ENCODE measurements around the gene TIGD4. TPM values are rescaled to one million over a fixed set of nuclear protein-coding genes. Genes with fewer than 3 reads are reported as not detected.

Gene TIGD4
- total RNA-seq (0.36 and 0.59 TPM in 2 replicates), polyA plus RNA-seq (0.04 and 0.06 TPM in 2 replicates), polyA minus RNA-seq (0.21 and 0.26 TPM in 2 replicates)
- 0.33 TPM for total RNA-seq (2013)

DNA sequence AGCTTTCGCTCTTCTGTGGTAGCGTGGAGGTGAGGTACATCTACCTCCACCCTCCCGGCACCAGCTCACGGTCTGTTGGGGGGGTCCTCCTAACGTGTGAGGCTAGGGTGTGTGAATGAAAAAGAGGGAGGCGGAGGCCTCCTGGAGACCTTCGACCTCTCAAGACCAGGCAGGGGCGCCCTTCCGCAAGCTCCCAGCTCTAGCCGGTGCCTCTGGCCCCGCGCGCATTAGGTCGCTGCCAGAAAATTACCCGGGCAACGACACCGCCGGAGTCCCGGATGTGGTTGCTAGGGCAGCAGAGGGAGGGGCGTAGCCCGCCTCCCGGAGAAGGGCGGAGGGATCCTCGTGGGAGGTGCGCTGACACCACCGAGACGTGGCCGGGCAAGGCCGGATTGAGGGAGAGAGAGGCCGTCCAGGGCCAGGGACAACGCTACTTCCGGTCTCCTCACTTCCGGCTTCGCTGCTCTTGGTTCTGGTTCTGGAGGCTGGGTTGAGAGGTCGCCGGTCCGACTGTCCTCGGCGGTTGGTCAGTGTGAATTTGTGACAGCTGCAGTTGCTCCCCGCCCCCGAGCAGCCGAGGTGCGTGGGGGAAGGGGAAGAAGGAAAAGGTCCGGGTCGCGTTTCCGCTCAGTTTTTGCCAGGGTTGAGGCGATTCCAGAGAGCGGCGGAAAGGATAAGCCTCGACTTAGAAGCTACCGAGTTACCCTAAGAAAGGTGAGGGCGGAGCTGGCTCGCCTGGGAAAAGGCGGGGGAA lies at the start of gene TIGD4, which contains the start of gene ARFIP1:
TSS of gene TIGD4 (minus strand) at position 218 of the 754 bp plus-strand sequence. CDS start 8,726 bp downstream, outside the sequence.
TSS of gene ARFIP1 (plus strand) at position 442 of the 754 bp plus-strand sequence. CDS start 49,680 bp downstream, outside the sequence.
- POLR2A ChIA-PET = interaction anchor here (0.5 to 1.1 kb wide), 5 partner anchors 23 to 819 kb away, joined by 3 to 10 read pairs (median 5); partner anchors contain the start of gene FBXW7
- Histone ChIP-seq H2AFZ (ENCODE audit: insufficient read depth, low read depth, low read length, poor library complexity, severe bottlenecking) (peak within 1 kb of the TSS; percentile 95), H3K27ac (ENCODE audit: low read length in 2 of 2) (peak within 1 kb of the TSS; percentile 60 to 79), H3K79me2 (ENCODE audit: control insufficient read depth, insufficient read depth, low read length) (peaks cover 32% of the 10 kb centered on the region), H3K4me1 (ENCODE audit: control insufficient read depth in 2 of 2, insufficient read depth in 2 of 2, low read length in 2 of 2) (peaks cover 20 to 25% of the 10 kb centered on the region in 2 donors), H3K27me3 (replicated peaks in 1 of 4; ENCODE audit: control extremely low read depth in 1 of 4, control insufficient read depth in 3 of 4, insufficient read depth in 4 of 4, low read length in 3 of 4) (no peaks in the 10 kb centered on the region), H3K9ac (ENCODE audit: low read length) (peak within 1 kb of the TSS; percentile 90), H3K4me2 (replicated peaks; ENCODE audit: low read depth, low read length, poor library complexity, severe bottlenecking) (peak within 1 kb of the TSS; percentile 81), H3K36me3 (replicated peaks in 1 of 2; ENCODE audit: control extremely low read depth in 1 of 2, control insufficient read depth in 1 of 2, extremely low read depth in 1 of 2, insufficient read depth in 2 of 2, low read length in 1 of 2) (no peaks in the 10 kb centered on the region), H4K20me1 (ENCODE audit: control insufficient read depth, insufficient read depth, low read length, poor library complexity, severe bottlenecking) (no peaks in the 10 kb centered on the region), H3K9me3 (ENCODE audit: control extremely low read depth in 1 of 3, control insufficient read depth in 2 of 3, insufficient read depth in 1 of 3, low read length in 2 of 3) (no peaks in the 10 kb centered on the region), H3K4me3 (ENCODE audit: control extremely low read depth in 1 of 5, extremely low read depth in 1 of 5, insufficient read depth in 1 of 5, low read depth in 2 of 5, low read length in 4 of 5) (peak within 1 kb of the TSS; percentile 59 to 95 (median 90))
- DNase-seq (peak; percentile 95), ATAC-seq (ENCODE audit: low read depth) (peak; percentile 89)
- peaks cover 51% of the 10 kb centered on the region for H3K4me1 Mint-ChIP-seq
- H3K4me3 Mint-ChIP-seq = peak within 1 kb of the TSS; percentile 98
- intact Hi-C loops (cut with micrococcal nuclease) = loop anchor here (1.0 to 10.0 kb wide), 7 partner anchors 65 to 1680 kb away; partner anchors contain the start of genes FBXW7 and RPS3A
- H3K9me3 Mint-ChIP-seq (ENCODE audit: insufficient read depth) = no peaks in the 10 kb centered on the region
- no peak for TF ChIP-seq EZH2 (IDR thresholded peaks at IDR 0.05; ENCODE audit: borderline replicate concordance, insufficient read depth, low read depth, low read length, poor library complexity, severe bottlenecking)
- peak; percentile 9 for TF ChIP-seq CTCF (IDR thresholded peaks at IDR 0.05)
- WGBS (ENCODE audit: insufficient coverage) = under 1% methylated on average over 50 of the region's 55 CpGs
- H3K27ac Mint-ChIP-seq = peak within 1 kb of the TSS; percentile 93
- CTCF ChIA-PET = interaction anchor here (0.6 to 2.6 kb wide), 14 partner anchors 8 to 864 kb away, joined by 3 to 8 read pairs (median 4); no protein-coding TSS in a partner anchor
- H3K27me3 Mint-ChIP-seq = peaks cover 5% of the 10 kb centered on the region

DNA sequence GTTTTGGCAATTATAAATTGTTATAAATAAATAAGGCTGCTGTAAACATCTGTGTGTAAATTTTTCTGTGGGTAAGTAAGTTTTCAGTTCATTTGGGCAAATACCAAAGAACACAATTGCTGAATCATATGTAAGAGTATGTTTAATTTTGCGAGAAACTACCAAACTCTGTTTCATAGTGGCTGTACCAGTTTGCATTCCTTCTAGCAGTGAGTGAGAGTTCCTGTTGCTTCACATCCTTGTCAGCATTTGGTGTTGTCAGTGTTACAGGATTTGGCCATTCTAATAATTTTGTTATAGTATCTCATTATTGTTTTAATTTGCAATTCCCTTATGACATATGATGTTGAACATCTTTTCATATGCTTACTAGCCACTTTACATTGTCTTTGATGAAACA lies 48.6 kb upstream of the TIGD4 start:
- intact Hi-C loops (cut with micrococcal nuclease) = no loop called here
- POLR2A ChIA-PET = no interaction called here
- H3K79me2 ChIP-seq (ENCODE audit: control insufficient read depth, insufficient read depth, low read length) = no peaks in the 10 kb centered on the region
- TF ChIP-seq EZH2 (IDR thresholded peaks at IDR 0.05; ENCODE audit: borderline replicate concordance, insufficient read depth, low read depth, low read length, poor library complexity, severe bottlenecking) (no peak), CTCF (IDR thresholded peaks at IDR 0.05) (no peak)
- H2AFZ ChIP-seq (ENCODE audit: insufficient read depth, low read depth, low read length, poor library complexity, severe bottlenecking) = no peak overlapping the region
- no peak overlapping the region for H3K27ac Mint-ChIP-seq
- H3K9me3 Mint-ChIP-seq (ENCODE audit: insufficient read depth) = peaks cover 9% of the 10 kb centered on the region
- peaks cover 6% of the 10 kb centered on the region for H4K20me1 ChIP-seq (ENCODE audit: control insufficient read depth, insufficient read depth, low read length, poor library complexity, severe bottlenecking)
- H3K36me3 ChIP-seq (replicated peaks in 1 of 2; ENCODE audit: control extremely low read depth in 1 of 2, control insufficient read depth in 1 of 2, extremely low read depth in 1 of 2, insufficient read depth in 2 of 2, low read length in 1 of 2) = peaks cover 0 to 6% of the 10 kb centered on the region in 2 experiments
- no peak overlapping the region for H3K4me3 Mint-ChIP-seq
- no peaks in the 10 kb centered on the region for H3K4me1 ChIP-seq (ENCODE audit: control insufficient read depth in 2 of 2, insufficient read depth in 2 of 2, low read length in 2 of 2)
- peaks cover 0 to 11% (median 3%) of the 10 kb centered on the region in 3 donors for H3K9me3 ChIP-seq (ENCODE audit: control extremely low read depth in 1 of 3, control insufficient read depth in 2 of 3, insufficient read depth in 1 of 3, low read length in 2 of 3)
- no peaks in the 10 kb centered on the region for H3K27me3 Mint-ChIP-seq
- H3K4me3 ChIP-seq (ENCODE audit: control extremely low read depth in 1 of 5, extremely low read depth in 1 of 5, insufficient read depth in 1 of 5, low read depth in 2 of 5, low read length in 4 of 5) = no peak overlapping the region
- CTCF ChIA-PET = no interaction called here
- no peak for ATAC-seq (ENCODE audit: low read depth)
- no peak overlapping the region for H3K9ac ChIP-seq (ENCODE audit: low read length)
- no peak for DNase-seq
- H3K4me1 Mint-ChIP-seq = no peaks in the 10 kb centered on the region
- WGBS (ENCODE audit: insufficient coverage) = no CpG with 5 or more reads among the region's 1 CpG
- no peak overlapping the region for H3K4me2 ChIP-seq (replicated peaks; ENCODE audit: low read depth, low read length, poor library complexity, severe bottlenecking)
- no peaks in the 10 kb centered on the region for H3K27me3 ChIP-seq (replicated peaks in 1 of 4; ENCODE audit: control extremely low read depth in 1 of 4, control insufficient read depth in 3 of 4, insufficient read depth in 4 of 4, low read length in 3 of 4)
- no peak overlapping the region for H3K27ac ChIP-seq (ENCODE audit: low read length in 2 of 2)

All from B cell (primary cell).